DMS79 treated with DMSO at 0.1 percent for 48 hours (cell line): ENCODE data around the gene CTNND2.

ENCODE experiments used
- DNase-seq: peaks from one replicate; lab custom pipeline; 2025; lab: John Stamatoyannopoulos, UW

The CTNND2 gene

DNA sequence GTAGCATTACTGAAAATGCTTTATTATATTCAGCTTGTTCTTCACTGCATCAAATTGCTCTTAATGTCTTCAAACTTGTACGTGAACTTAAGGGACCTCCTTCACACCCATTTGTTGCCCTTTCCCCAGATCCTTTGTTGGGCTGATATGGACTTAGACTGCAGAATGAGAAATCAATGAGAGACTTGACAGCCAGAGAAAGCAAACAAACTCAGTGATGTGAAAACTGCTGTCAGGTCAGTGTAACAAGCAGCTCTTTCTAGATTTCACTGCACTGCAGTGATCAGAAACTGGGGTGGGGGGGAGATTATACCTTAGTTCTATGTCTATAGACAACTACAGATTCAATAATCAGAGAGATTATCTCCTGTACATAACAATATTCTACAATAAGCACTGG is 652.2 kb downstream of the CTNND2 start:
- DNase-seq: no peak

DNA sequence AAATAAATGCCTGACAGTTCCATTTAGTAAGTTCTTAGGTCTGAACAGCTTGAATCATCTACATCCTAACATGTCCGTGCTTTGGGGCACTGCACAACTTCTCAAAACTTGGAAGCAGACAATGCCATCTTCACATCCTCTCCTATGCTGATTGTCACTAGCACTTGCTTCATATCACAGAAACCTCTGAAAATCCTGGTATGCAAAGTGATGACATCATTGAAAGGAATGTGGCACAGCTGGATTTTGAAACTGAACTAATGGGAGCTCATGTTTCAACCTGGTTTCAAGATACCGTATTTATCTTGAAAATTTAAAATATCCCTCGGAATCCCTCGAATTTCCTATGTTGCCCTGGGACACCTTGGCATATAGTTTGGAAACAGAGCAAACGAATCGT is 653.0 kb downstream of the CTNND2 start:
- no peak for DNase-seq

DNA sequence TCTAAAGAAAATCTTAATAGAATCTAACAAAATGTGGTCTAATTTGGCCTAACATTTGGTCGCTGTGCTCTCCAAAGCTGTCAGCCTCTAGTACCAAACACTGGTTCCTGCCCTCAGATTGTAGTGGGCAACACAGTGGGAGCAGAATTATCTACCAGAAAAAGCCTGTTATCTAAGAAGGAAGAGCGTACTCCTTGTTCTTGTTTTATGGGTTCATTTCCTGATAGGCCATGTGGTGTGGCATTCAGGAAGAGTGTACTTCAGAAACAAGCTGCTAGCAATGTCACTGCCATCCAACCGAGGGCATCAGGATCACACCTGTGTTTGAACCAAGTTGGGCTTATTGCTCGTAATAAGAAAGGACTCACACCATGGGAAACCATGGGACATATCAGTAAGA is 655.3 kb downstream of the CTNND2 start:
- no peak for DNase-seq

- no peak for DNase-seq
These were observed 657.0 kb downstream of the CTNND2 start for GRCh38 chr5:11247224-11247623.

GRCh38 chr5:11240293-11241190 is 663.7 kb downstream of the CTNND2 start:
- no peak for DNase-seq

DNA sequence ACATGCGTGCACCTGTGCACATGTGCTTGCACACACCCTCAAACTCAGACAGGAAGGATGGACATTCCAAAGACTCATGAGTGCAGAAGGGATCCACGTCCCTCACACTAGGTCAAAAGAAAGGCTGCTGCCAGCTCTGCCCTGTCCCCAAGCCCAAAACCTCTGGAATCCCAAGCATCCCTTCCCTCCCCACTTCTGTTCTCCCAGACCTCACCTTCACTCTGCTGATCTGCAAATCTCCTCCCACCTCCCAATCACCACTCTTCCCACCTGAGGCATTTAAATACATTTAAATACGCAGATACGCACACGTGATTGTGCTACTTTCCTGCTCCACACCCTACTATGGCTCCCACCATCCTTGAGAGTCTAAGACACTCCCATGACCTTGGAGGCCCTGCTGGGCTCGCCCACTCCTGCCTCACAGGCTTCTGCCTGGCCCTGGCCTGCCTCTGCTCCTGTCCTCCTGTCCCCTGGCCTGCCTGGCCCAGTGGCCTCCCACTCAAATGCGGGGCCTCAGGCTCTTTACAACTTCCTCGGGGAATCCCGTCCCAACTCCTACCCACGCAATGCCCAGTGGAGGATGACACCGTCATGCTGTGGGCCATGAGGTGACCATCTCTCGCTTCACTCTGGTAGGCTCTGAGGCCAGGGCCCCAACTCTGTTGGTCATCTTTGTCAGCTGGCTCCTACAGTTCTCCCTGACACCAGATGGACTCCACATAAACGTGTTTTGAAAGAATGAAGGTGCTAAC is 664.8 kb downstream of the CTNND2 start:
- DNase-seq: no peak

DNA sequence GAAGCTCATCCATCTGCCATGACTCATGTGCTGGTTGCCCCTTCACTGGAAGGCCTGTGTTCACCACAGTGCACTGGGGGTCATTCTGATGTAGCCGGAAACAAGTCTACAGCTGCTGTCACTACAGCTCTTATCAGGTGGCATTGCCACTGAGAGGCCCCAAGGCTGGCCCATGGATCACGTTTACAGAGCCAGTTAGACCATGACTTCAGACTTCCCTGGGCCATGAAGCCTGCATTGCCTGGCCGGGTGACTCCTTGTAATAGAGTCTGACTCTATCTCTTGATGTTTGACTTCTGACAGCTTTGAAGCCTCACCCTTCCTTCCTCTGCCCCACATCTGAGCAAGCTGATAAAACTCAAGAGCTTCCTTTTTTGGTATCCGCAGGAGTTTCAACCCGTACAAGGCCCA is 669.7 kb downstream of the CTNND2 start:
- DNase-seq: no peak

- DNase-seq: no peak
These were observed 673.4 kb downstream of the CTNND2 start for GRCh38 chr5:11230890-11231289.

DNA sequence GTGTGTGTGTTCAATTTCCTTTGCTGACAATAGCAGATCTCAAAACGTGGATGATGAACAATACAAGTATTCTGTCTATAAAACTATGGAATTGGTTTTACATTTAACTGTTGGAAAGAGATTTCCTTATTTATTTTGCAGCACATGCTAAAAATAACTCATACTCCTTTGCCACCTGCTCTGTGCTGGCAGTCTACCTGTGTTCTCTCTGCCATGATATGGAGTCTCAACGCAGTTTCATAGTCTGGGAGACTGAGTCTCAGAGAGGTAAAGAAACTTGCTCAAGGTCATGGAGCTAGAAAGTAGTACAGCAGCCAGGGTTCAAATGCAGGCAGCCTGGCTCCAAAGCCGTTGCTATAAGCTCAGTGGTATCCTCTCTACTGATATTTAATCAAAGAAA is 677.2 kb downstream of the CTNND2 start:
- DNase-seq: no peak

GRCh38 chr5:11224436-11225187 is 679.6 kb downstream of the CTNND2 start:
- no peak for DNase-seq

DNA sequence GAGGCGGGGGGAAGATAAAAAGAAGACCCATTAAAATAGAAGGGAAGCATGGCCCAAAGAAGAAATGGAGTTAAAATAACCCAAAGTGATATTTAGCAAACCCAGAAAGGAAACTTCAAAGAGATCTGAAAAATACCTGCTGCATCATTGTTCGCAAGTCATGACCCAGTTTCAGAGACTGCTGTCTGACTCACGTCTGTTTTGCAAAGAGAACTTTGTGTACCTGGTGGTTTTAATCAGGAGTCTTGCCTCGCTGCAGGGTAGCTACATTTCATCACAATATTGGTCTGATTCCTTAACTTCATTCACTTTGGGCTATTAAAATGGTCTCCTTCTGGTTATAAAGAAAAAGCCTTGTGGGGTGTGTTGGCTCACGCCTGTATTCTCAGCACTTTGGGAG is 682.1 kb downstream of the CTNND2 start:
- DNase-seq: no peak

DNA sequence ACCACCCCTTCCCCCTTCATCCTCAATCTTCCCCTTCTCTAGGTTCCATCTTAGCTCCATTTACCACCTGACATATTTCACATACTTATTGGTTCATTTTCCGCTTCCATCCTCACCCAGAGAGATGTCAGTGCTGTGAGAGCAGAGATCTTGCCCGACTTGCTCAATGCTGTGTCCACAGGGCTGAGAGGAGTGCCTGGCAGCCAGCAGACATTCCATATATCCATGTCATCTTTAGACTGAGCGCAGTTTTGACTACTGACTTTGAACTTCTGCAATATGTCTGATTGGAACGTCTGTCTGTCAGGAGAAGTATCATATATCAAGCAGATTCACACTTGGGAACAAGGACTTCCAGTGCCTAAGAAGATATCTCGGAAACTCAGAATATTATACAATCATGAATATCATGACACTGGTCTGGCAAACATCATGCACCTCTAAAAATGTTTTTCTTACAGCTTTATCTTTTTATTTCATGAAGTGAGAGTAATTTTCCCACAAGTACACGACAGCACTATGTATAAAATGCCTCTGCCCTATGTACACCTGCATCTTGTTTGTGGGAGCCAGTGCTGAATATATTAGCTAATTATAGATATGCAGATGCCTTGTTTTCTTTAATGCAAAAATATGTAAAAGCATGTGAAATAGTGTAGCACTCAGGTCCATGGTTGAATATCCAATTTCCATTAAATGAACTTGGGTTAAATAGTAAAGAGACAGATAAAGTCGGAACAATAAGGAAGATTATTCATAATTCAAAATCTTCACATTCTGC is 689.2 kb downstream of the CTNND2 start:
- DNase-seq: no peak

DNA sequence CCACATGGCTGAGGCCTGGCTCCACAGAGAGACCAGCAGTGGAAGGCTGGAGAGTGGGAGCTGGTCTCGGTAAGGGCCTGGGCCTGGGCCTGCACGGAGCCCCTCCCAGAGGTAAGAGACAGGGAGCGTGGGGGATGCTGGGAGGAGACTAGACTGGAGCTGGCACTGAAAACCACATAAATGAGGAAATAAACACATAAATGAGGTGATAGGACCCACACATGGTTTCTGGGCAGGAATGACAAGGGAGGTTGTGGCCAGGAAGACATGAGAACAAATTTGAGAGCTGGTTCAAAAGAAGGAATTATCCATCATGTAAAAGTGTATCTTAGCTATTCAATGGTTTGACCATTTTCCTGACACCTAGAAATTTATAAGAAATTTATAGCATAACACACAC is 691.5 kb downstream of the CTNND2 start:
- DNase-seq: no peak

DNA sequence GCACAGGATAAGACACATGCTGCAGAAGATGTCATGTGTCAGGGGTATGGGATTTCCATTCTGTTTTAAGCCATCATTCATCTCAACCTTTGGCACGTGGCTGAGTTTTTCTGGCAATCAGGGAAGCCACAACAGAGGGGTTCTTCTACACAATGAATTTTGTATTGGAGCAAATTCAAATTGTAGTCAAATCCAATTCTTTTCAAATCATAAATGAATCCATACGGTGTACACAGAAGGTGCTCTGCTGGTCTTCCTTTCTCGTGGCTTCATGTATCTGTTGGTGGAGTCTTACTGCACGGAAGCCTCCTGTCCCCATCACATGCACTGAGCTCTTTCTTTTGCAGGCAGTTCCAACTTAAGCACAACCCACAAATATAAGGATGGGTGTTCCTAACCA is 706.5 kb downstream of the CTNND2 start:
- no peak for DNase-seq

DNA sequence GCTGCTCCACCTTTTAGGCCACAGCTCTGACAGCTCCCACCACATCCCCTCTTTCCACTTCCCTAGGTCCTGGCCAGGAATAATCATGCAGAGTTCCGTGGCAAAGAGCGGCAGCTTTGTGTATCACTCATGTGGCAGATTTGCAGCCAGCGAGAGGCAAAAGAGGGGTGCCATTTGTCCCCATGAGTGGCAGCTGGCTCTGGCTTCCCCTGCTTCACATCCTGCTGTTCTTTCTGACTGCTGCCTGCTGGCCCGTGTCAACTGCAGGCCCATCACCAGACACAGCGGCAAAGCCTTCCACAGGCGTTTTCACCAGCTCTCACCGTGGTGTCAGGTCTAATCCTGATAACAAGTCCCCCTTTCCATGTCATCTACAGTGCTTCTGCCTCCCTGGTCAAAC is 712.6 kb downstream of the CTNND2 start:
- no peak for DNase-seq

GRCh38 chr5:11182441-11183080 is 721.7 kb downstream of the CTNND2 start:
- no peak for DNase-seq

- no peak for DNase-seq
These were observed 722.3 kb downstream of the CTNND2 start for GRCh38 chr5:11181940-11182339.

GRCh38 chr5:11180890-11181289 is 723.4 kb downstream of the CTNND2 start:
- DNase-seq: no peak

DNA sequence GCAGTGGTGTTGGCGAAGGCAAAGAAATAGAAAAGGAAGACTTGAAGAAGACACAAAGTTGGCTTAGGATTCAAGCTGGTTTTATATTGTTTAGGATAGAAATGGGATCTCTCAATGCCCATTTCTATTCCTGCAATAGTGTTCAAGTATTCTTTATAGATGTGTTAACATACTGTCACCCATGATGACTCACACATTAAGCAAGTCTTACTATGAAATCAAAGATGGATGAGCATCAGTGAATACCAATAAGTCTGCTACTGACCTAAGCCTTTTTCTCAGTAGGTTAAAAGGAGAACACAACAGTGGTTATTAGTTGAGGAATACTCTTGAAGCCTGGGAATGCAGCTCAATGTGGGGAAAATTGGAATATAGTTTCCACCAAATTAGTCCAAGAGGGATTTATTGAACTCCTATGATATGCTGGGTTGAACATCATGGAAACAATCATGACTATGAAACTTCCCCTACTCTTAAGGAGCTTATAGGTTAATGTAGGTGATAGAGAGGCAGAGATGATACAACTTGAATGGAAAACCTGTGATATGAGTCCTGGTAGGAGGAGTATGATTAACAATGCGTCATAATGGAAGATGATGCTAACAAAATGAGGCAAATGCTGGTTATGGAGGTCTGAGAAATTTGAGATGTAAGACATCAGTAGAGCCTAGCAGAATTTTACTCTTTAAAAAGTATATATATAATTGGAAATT is 726.1 kb downstream of the CTNND2 start:
- no peak for DNase-seq

- no peak for DNase-seq
These were observed 729.7 kb downstream of the CTNND2 start for GRCh38 chr5:11174591-11174990.

DNA sequence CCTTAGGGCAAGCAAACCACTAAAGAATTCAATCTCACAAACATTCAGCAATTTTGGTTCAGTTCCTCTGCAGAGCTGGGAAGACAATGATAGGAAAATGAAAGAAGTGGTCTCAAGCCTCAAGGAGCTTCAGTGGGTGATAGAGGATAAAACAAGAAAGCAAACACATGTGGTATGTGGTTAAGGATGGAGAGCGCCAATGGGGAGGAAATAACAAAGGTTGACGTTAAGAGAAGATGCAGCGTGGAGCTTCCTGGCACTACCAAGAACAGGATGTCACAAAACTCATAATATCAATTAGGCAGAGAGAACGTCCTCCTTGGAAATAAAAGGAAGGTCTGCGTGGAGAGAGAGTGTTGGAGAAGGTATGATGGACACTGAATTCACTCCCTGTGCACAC is 731.8 kb downstream of the CTNND2 start:
- no peak for DNase-seq
